ENCODE measurements around the gene AFF4.

DNA sequence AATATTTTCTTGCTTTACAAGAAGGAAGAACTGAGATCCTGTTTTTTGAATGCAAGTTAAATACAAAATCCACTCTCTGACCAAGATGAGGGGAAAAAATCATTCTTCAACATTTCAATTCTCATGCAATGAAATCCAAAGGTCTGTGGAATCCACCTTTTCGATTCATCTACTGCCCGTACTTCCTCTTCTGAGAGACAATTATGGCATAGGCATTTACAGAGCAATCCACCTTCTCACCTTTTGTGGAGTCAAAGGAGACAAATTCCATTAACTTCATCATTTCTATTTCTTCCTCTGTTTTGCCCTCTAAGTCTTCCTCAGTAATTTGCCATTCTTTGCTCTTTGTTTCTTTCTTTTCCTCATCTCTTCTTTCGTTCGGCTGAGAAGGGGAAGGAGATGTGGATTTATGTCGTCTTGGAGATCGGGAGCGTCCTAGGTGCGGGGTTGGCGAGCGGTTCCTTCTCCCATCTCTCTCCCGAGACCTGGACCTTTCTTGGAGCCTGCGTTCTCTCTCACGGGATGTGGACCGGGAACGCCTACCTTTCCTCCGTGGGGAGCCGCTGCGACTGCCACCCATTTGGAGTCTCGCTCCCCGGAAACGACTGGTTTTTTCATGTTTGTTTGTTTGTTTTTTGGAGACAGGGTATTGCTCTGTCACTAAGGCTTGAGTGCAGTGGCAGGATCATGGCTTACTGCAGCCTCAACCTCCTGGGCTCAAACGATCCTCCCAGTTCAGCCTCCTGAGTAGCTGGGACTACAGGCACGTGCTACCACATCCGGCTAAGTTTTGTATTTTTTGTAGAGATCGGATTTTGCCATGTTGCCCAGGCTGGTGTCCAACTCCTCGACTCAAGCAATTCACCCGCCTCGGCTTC lies 24.3 kb upstream of the AFF4 start:
- no peak for TF ChIP-seq YY1 (IDR thresholded peaks at IDR 0.05; ENCODE audit: insufficient read depth, insufficient read length)
- no peak for TF ChIP-seq ZNF274 (IDR thresholded peaks at IDR 0.05; ENCODE audit: low read depth, low read length)

All from NT2/D1 (cell line).